NT2/D1 (cell line): Measurements from ENCODE around the gene MED9.

Experiments used
- SUZ12 ChIP-seq: IDR thresholded peaks from 2 replicates; pipeline ENCODE4 v1.6.1; 2011; ENCODE audit not compliant: insufficient read length, insufficient read depth; ENCODE audit errors: extremely low read depth
- YY1 ChIP-seq: IDR thresholded peaks from 2 replicates; pipeline ENCODE4 v1.6.1; 2011; ENCODE audit not compliant: insufficient read length, insufficient read depth

DNA sequence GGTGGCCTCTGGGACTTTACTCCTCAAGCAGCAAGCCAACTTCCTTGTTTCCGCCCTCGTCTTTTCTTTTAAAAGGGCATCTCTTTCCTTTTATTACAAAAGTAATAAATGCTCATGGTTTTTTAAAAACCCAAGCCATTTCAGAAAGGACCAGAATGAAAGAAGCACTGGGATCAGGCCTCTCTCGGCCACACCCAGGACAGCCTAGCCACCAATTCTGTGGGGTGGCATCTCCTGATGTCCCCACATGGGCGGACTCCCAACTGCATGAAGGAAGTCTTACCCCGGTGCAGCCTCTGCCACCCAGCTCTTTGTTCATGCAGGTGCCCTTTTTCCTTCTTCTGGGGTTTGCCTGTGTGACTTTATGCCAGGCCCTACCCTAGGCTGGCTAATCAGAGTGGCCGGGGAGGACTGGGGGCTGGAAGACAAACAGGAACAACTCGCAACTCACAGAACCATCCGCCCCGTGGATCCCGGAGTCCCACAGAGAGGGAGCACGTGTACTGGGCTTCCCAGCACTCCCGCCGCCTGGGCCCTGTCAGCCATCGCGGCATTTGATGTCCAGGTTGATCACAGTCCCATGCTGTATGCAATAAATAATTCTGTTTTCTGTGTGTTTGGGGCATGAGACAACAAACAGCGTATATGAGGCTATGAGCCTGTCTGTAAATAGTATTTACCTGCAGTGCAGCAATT lies 22.0 kb downstream of the MED9 start:
- TF ChIP-seq YY1: no peak
- TF ChIP-seq SUZ12: no peak
